ENCODE data around the gene ZC3H13.
A peak's percentile ranks its signal among the peaks of the same experiment; 100 is the strongest.

Gene ZC3H13

GRCh38 chr13:46057256-46058015, 4.9 kb upstream of the ZC3H13 start:
- no peaks in the 10 kb centered on the region for H3K9me3 Mint-ChIP-seq
- H3K36me3 Mint-ChIP-seq (ENCODE audit: low read depth) = no peaks in the 10 kb centered on the region
- no peak overlapping the region for H3K4me3 Mint-ChIP-seq
- H3K4me1 Mint-ChIP-seq = peaks cover 13% of the 10 kb centered on the region
- no peaks in the 10 kb centered on the region for H3K27me3 Mint-ChIP-seq (ENCODE audit: low read depth)
- TF ChIP-seq CTCF (IDR thresholded peaks at IDR 0.05; ENCODE audit: unreplicated experiment in 3 of 3) = no peak
- no peak overlapping the region for H3K27ac Mint-ChIP-seq

GRCh38 chr13:46053162-46054012, 841 bp upstream of the ZC3H13 start:
- Mint-ChIP-seq H3K4me3 (peak overlapping the region; percentile 93 to 98 (median 93)), H3K27me3 (ENCODE audit: low read depth) (no peaks in the 10 kb centered on the region), H3K4me1 (peaks cover 30% of the 10 kb centered on the region), H3K36me3 (ENCODE audit: low read depth) (no peaks in the 10 kb centered on the region), H3K9me3 (no peaks in the 10 kb centered on the region), H3K27ac (peak overlapping the region; percentile 82 to 97 (median 96))
- TF ChIP-seq CTCF (IDR thresholded peaks at IDR 0.05; ENCODE audit: unreplicated experiment in 3 of 3) = no peak

GRCh38 chr13:46051968-46052318, 603 bp downstream of the ZC3H13 start:
- peak overlapping the region; percentile 82 to 97 (median 96) for H3K27ac Mint-ChIP-seq
- TF ChIP-seq CTCF (IDR thresholded peaks at IDR 0.05; ENCODE audit: unreplicated experiment in 3 of 3) = no peak
- H3K36me3 Mint-ChIP-seq (ENCODE audit: low read depth) = no peaks in the 10 kb centered on the region
- H3K4me1 Mint-ChIP-seq = peaks cover 42% of the 10 kb centered on the region
- peak overlapping the region; percentile 93 to 98 (median 93) for H3K4me3 Mint-ChIP-seq
- no peaks in the 10 kb centered on the region for H3K9me3 Mint-ChIP-seq
- no peaks in the 10 kb centered on the region for H3K27me3 Mint-ChIP-seq (ENCODE audit: low read depth)

GRCh38 chr13:46050771-46051170, 1.8 kb downstream of the ZC3H13 start:
- Mint-ChIP-seq H3K27ac (no peak overlapping the region), H3K36me3 (ENCODE audit: low read depth) (no peaks in the 10 kb centered on the region), H3K27me3 (ENCODE audit: low read depth) (no peaks in the 10 kb centered on the region), H3K4me3 (peak overlapping the region; percentile 69 to 98 (median 76)), H3K9me3 (no peaks in the 10 kb centered on the region), H3K4me1 (peaks cover 44% of the 10 kb centered on the region)
- TF ChIP-seq CTCF (IDR thresholded peaks at IDR 0.05; ENCODE audit: unreplicated experiment in 3 of 3) = no peak

GRCh38 chr13:46045424-46045823, 7.1 kb downstream of the ZC3H13 start:
- H3K36me3 Mint-ChIP-seq (ENCODE audit: low read depth) = peaks cover 17% of the 10 kb centered on the region
- peaks cover 23% of the 10 kb centered on the region for H3K4me1 Mint-ChIP-seq
- H3K27me3 Mint-ChIP-seq (ENCODE audit: low read depth) = no peaks in the 10 kb centered on the region
- H3K27ac Mint-ChIP-seq = no peak overlapping the region
- TF ChIP-seq CTCF (IDR thresholded peaks at IDR 0.05; ENCODE audit: unreplicated experiment in 3 of 3) = no peak
- H3K4me3 Mint-ChIP-seq = no peak overlapping the region
- no peaks in the 10 kb centered on the region for H3K9me3 Mint-ChIP-seq
